ENCODE measurements around the gene GGTLC2.

- peak; percentile 58 to 70 (median 63) for TF ChIP-seq CTCF (IDR thresholded peaks at IDR 0.05)
- TF ChIP-seq POLR2A (IDR thresholded peaks at IDR 0.05), result no peak
Observed at GRCh38 chr22:22687638-22688500, 43.5 kb downstream of the GGTLC2 start.

Measured in body of pancreas (tissue), 4 donors.